ENCODE measurements around the gene CD8A.
A peak's percentile ranks its signal among the peaks of the same experiment; 100 is the strongest.
"Not testable (repeated sequence)": the region's sequence is repeated elsewhere in the genome, so short reads cannot be mapped to it uniquely, and the experiment has no call there.

The CD8A gene

GRCh38 chr2:86790676-86791572 is at the start of gene CD8A:
CD8A (minus strand) TSS chr2:86790913; CDS start chr2:86790825, 88 bp downstream.
- peaks cover 98% of the 10 kb centered on the region for H3K27me3 Mint-ChIP-seq (ENCODE audit: low read depth)
- H3K9me3 Mint-ChIP-seq: peaks cover 18% of the 10 kb centered on the region
- H3K36me3 Mint-ChIP-seq (ENCODE audit: low read depth): peaks cover 2% of the 10 kb centered on the region
- no peak for TF ChIP-seq CTCF (IDR thresholded peaks at IDR 0.05; ENCODE audit: unreplicated experiment in 3 of 3)
- peaks cover 19% of the 10 kb centered on the region for H3K4me1 Mint-ChIP-seq
- no peak within 1 kb of the TSS for H3K27ac Mint-ChIP-seq
- peak within 1 kb of the TSS; percentile 66 to 75 (median 69) for H3K4me3 Mint-ChIP-seq

- H3K36me3 Mint-ChIP-seq (ENCODE audit: low read depth); H3K4me3 Mint-ChIP-seq; H3K4me1 Mint-ChIP-seq; H3K27me3 Mint-ChIP-seq (ENCODE audit: low read depth); H3K9me3 Mint-ChIP-seq: not testable (repeated sequence)
- peak overlapping the region in 1 of 3 experiments; percentile 48 for H3K27ac Mint-ChIP-seq
These were observed 49.3 kb upstream of the CD8A start for GRCh38 chr2:86839871-86840548.

GRCh38 chr2:86839455-86839854 is 48.7 kb upstream of the CD8A start:
- H3K27ac Mint-ChIP-seq; H3K9me3 Mint-ChIP-seq; H3K4me1 Mint-ChIP-seq; H3K4me3 Mint-ChIP-seq; H3K27me3 Mint-ChIP-seq (ENCODE audit: low read depth); H3K36me3 Mint-ChIP-seq (ENCODE audit: low read depth): not testable (repeated sequence)

- H3K9me3 Mint-ChIP-seq; H3K4me1 Mint-ChIP-seq; H3K4me3 Mint-ChIP-seq; H3K27me3 Mint-ChIP-seq (ENCODE audit: low read depth); H3K36me3 Mint-ChIP-seq (ENCODE audit: low read depth); H3K27ac Mint-ChIP-seq: not testable (repeated sequence)
These were observed 47.0 kb upstream of the CD8A start for GRCh38 chr2:86837714-86838113.

GRCh38 chr2:86836915-86837695 is 46.4 kb upstream of the CD8A start:
- not testable (repeated sequence) for H3K9me3 Mint-ChIP-seq; H3K27ac Mint-ChIP-seq; H3K4me1 Mint-ChIP-seq; H3K36me3 Mint-ChIP-seq (ENCODE audit: low read depth); H3K27me3 Mint-ChIP-seq (ENCODE audit: low read depth)
- H3K4me3 Mint-ChIP-seq: peak overlapping the region in 1 of 3 experiments; percentile 50

GRCh38 chr2:86835548-86835889 is 44.8 kb upstream of the CD8A start:
- not testable (repeated sequence) for H3K4me1 Mint-ChIP-seq; H3K9me3 Mint-ChIP-seq; H3K27me3 Mint-ChIP-seq (ENCODE audit: low read depth); H3K4me3 Mint-ChIP-seq; H3K36me3 Mint-ChIP-seq (ENCODE audit: low read depth); H3K27ac Mint-ChIP-seq

GRCh38 chr2:86833315-86833714 is 42.6 kb upstream of the CD8A start:
- Mint-ChIP-seq H3K27ac (no peak overlapping the region), H3K4me1 (no peaks in the 10 kb centered on the region), H3K36me3 (ENCODE audit: low read depth) (no peaks in the 10 kb centered on the region), H3K9me3 (no peaks in the 10 kb centered on the region), H3K4me3 (no peak overlapping the region), H3K27me3 (ENCODE audit: low read depth) (no peaks in the 10 kb centered on the region)
- TF ChIP-seq CTCF (IDR thresholded peaks at IDR 0.05; ENCODE audit: unreplicated experiment in 3 of 3): no peak

- Mint-ChIP-seq H3K9me3 (no peaks in the 10 kb centered on the region), H3K36me3 (ENCODE audit: low read depth) (no peaks in the 10 kb centered on the region), H3K27ac (no peak overlapping the region), H3K27me3 (ENCODE audit: low read depth) (no peaks in the 10 kb centered on the region), H3K4me3 (no peak overlapping the region), H3K4me1 (no peaks in the 10 kb centered on the region)
- TF ChIP-seq CTCF (IDR thresholded peaks at IDR 0.05; ENCODE audit: unreplicated experiment in 3 of 3): no peak
These were observed 41.8 kb upstream of the CD8A start for GRCh38 chr2:86832334-86833096.
